Gastroesophageal sphincter (tissue), 2 donors: ENCODE results near the gene SLC18A2.

Experiments
- EP300 ChIP-seq: sonication (generic); formaldehyde crosslinking; IDR thresholded peaks from one replicate; pipeline ENCODE4 v1.6.1; 2017; ENCODE audit warnings: antibody characterized with exemption, mild to moderate bottlenecking
- POLR2A ChIP-seq, 2 donors: fragments of 450-650 bp; IDR thresholded peaks; one replicate each; pipeline ENCODE4 v1.6.1; 2017; ENCODE audit warnings: antibody characterized with exemption in 2 of 2, mild to moderate bottlenecking in 2 of 2, moderate library complexity in 1 of 2

DNA sequence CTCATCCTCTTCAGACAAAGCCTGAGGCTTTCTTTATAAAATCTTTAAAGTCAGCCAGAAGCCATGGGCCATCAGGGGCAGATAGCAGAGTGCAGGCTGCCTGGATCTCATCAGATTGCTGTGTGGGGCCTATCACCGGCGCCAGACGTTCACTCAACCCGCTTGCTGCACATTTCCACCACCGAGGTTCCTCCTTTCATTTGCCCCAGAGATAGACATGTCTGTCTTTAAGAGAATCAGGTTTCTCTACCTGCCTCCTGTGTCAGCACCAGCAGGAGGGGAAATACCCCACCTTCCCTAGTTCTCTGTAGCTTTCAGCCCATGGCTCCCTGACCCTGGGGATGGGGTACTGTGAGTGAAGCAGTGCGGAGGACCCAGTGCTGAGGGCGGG lies 22.0 kb downstream of the SLC18A2 start:
- TF ChIP-seq POLR2A (IDR thresholded peaks at IDR 0.05) (no peak), EP300 (no peak)
